GM12864 (cell line): Measurements from ENCODE around the gene ASMTL.

Experiments used
- DNase-seq: peaks from one replicate; pipeline ENCODE4 v3.0.0-alpha.2; 2011; ENCODE audit warnings: low read depth
- H3K4me3 ChIP-seq: 2 replicates; pipeline ENCODE4 v1.5.1; 2011; ENCODE audit warnings: mild to moderate bottlenecking, low read depth, low read length, control low read depth
- CTCF ChIP-seq: IDR thresholded peaks from 2 replicates; pipeline ENCODE4 v1.5.1; 2011; ENCODE audit warnings: low read depth, mild to moderate bottlenecking, moderate library complexity, low read length, control low read depth, inconsistent platforms; ENCODE audit errors: missing control alignments

ASMTL gene

GRCh38 chrX:1391370-1391706 is 61.4 kb downstream of the ASMTL start:
- no peak for TF ChIP-seq CTCF
- no peak for DNase-seq
- peak overlapping the region; percentile 95 for H3K4me3 ChIP-seq

- peak overlapping the region; percentile 95 for H3K4me3 ChIP-seq
- TF ChIP-seq CTCF, result no peak
- DNase-seq, result no peak
Measured at GRCh38 chrX:1390621-1391369, 61.9 kb downstream of the ASMTL start.

- no peak for DNase-seq
- TF ChIP-seq CTCF, result no peak
- no peak overlapping the region for H3K4me3 ChIP-seq
Measured at GRCh38 chrX:1389993-1390285, 62.8 kb downstream of the ASMTL start.

- no peak for DNase-seq
- TF ChIP-seq CTCF, result no peak
- no peak overlapping the region for H3K4me3 ChIP-seq
Measured at GRCh38 chrX:1389181-1389992, 63.3 kb downstream of the ASMTL start.

GRCh38 chrX:1388651-1389050 is 64.1 kb downstream of the ASMTL start:
- no peak overlapping the region for H3K4me3 ChIP-seq
- DNase-seq, result no peak
- TF ChIP-seq CTCF, result no peak

- no peak overlapping the region for H3K4me3 ChIP-seq
- no peak for TF ChIP-seq CTCF
- no peak for DNase-seq
Measured at GRCh38 chrX:1387141-1387776, 65.5 kb downstream of the ASMTL start.
